Measurements from ENCODE around the gene ITPKA. TPM values are rescaled to one million over a fixed set of nuclear protein-coding genes. Genes with fewer than 3 reads are reported as not detected.

ITPKA gene
- total RNA-seq, 1 experiment from 2014 or later: 16.8 TPM

DNA sequence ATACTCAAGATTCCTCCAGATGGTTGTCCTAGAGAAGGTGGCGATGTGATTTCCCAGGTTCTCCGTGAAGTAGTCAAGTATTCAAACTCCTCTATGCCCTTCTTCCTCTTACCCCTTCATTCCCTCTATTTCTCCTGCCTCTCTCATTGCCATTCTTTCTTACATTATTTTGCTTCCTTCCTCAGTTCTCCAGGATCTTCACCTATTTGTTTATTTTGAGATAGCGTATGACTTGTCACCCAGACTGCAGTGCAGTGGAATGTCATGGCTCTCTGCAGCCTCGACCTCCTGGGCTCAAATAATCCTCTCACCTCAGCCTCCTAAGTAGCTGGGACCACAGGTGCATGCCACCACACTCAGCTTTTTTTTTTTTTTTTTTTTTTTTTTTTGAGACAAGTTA is 1.8 kb upstream of the ITPKA start:
- H4K20me1 ChIP-seq (ENCODE audit: low read length): no peaks in the 10 kb centered on the region
- peaks cover 38% of the 10 kb centered on the region for H3K4me1 ChIP-seq (ENCODE audit: insufficient read depth, low read length)
- CTCF ChIA-PET: no interaction called here
- no peaks in the 10 kb centered on the region for H3K9me3 ChIP-seq (ENCODE audit: low read length)
- H3K79me2 ChIP-seq (ENCODE audit: low read length): no peaks in the 10 kb centered on the region
- intact Hi-C loops (cut with micrococcal nuclease): loop anchor here (10.0 kb wide), 1 partner anchor 53 kb away; the partner anchor contains the start of gene RPAP1
- no peak overlapping the region for H2AFZ ChIP-seq (ENCODE audit: low read length)
- no peak overlapping the region for H3K4me3 ChIP-seq (ENCODE audit: low read length)
- no peak for TF ChIP-seq EZH2 (IDR thresholded peaks at IDR 0.05; ENCODE audit: low read length, unreplicated experiment)
- TF ChIP-seq, protein P1, sequence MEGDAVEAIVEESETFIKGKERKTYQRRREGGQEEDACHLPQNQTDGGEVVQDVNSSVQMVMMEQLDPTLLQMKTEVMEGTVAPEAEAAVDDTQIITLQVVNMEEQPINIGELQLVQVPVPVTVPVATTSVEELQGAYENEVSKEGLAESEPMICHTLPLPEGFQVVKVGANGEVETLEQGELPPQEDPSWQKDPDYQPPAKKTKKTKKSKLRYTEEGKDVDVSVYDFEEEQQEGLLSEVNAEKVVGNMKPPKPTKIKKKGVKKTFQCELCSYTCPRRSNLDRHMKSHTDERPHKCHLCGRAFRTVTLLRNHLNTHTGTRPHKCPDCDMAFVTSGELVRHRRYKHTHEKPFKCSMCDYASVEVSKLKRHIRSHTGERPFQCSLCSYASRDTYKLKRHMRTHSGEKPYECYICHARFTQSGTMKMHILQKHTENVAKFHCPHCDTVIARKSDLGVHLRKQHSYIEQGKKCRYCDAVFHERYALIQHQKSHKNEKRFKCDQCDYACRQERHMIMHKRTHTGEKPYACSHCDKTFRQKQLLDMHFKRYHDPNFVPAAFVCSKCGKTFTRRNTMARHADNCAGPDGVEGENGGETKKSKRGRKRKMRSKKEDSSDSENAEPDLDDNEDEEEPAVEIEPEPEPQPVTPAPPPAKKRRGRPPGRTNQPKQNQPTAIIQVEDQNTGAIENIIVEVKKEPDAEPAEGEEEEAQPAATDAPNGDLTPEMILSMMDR (conservative IDR thresholded peaks at IDR 0.05; ENCODE audit: low read depth, low read length): no peak
- no peak for TF ChIP-seq EZH2phosphoT487 (IDR thresholded peaks at IDR 0.05; ENCODE audit: borderline replicate concordance, low read length)
- BruUV-seq (replicated peaks): no TSS peak
- no peak overlapping the region for H3K27ac ChIP-seq (ENCODE audit: low read length)
- no peak overlapping the region for H3K9ac ChIP-seq (ENCODE audit: low read length)
- H3K9me2 ChIP-seq (replicated peaks; ENCODE audit: low read length): no peaks in the 10 kb centered on the region
- POLR2A ChIA-PET (ENCODE audit: unreplicated experiment): no interaction called here
- DNase-seq (no peak), ATAC-seq (no peak)
- no peaks in the 10 kb centered on the region for H3K36me3 ChIP-seq (ENCODE audit: low read depth, low read length)
- H3K4me2 ChIP-seq (ENCODE audit: low read length): no peak overlapping the region
- no peaks in the 10 kb centered on the region for H3F3A ChIP-seq (ENCODE audit: low read length, unreplicated experiment)
- no peaks in the 10 kb centered on the region for H3K27me3 ChIP-seq (ENCODE audit: low read length)

DNA sequence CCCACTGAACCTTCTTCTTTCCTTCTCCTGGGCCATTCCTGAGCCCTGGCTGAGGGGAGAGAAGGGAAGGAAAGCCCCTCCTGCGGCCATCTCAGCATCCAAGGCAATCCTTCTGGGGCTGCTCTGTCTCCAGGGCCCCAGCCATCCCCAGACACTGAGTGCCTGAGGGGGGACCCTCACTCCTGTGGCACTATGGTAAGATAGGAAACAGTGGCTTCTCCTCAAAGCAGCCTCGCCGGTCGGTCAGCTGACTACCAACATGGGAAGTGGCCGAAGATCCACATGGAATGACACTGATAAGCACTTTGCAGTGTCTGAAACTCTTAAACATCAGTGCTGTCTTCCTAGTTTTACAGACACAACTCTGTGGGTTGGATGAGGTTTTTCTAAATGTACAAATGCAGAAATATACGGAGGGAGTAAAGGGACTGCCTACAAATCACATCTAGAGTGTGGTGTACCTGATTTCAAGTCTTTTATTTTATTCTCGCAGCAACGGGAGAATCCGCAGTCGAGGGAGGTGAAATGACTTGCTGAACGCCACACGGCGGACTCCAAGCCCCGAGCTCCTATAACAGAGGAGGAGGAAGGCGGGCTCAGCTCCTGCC is 973 bp upstream of the ITPKA start:
- Histone ChIP-seq H3K27ac (ENCODE audit: low read length) (peak overlapping the region; percentile 49; the same call in 1 of the 2 replicates), H3K4me3 (ENCODE audit: low read length) (peak overlapping the region; percentile 73), H3K27me3 (ENCODE audit: low read length) (no peaks in the 10 kb centered on the region), H3F3A (ENCODE audit: low read length, unreplicated experiment) (no peaks in the 10 kb centered on the region), H3K9ac (ENCODE audit: low read length) (peak overlapping the region; percentile 63; the same call in 1 of the 2 replicates), H3K4me2 (ENCODE audit: low read length) (peak overlapping the region; percentile 96), H4K20me1 (ENCODE audit: low read length) (no peaks in the 10 kb centered on the region), H2AFZ (ENCODE audit: low read length) (peak overlapping the region; percentile 95), H3K9me3 (ENCODE audit: low read length) (no peaks in the 10 kb centered on the region), H3K9me2 (replicated peaks; ENCODE audit: low read length) (no peaks in the 10 kb centered on the region), H3K79me2 (ENCODE audit: low read length) (no peaks in the 10 kb centered on the region), H3K4me1 (ENCODE audit: insufficient read depth, low read length) (peaks cover 38% of the 10 kb centered on the region), H3K36me3 (ENCODE audit: low read depth, low read length) (no peaks in the 10 kb centered on the region)
- ChIA-PET CTCF (interaction anchor here (1.0 kb wide), 1 partner anchor 27 kb away, joined by 6 read pairs; no protein-coding TSS in a partner anchor), POLR2A (ENCODE audit: unreplicated experiment) (interaction anchor here (0.7 kb wide), 1 partner anchor 471 kb away, joined by 3 read pairs; no protein-coding TSS in a partner anchor)
- TSS peak; percentile 83 for BruUV-seq (replicated peaks)
- intact Hi-C loops (cut with micrococcal nuclease): loop anchor here (10.0 kb wide), 1 partner anchor 52 kb away; the partner anchor contains the start of gene RPAP1
- no peak for DNase-seq
- TF ChIP-seq, protein P1 (conservative IDR thresholded peaks at IDR 0.05; ENCODE audit: low read depth, low read length): no peak
- no peak for TF ChIP-seq EZH2 (IDR thresholded peaks at IDR 0.05; ENCODE audit: low read length, unreplicated experiment)
- TF ChIP-seq EZH2phosphoT487 (IDR thresholded peaks at IDR 0.05; ENCODE audit: borderline replicate concordance, low read length): no peak
- no peak for ATAC-seq

DNA sequence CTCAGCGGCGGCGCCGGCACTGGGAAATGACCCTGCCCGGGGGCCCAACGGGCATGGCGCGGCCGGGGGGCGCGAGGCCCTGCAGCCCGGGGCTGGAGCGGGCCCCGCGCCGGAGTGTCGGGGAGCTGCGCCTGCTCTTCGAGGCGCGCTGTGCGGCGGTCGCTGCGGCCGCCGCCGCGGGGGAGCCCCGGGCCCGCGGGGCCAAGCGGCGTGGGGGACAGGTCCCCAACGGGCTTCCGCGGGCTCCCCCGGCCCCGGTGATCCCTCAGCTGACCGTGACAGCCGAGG is 172 bp downstream of the ITPKA start:
- POLR2A ChIA-PET (ENCODE audit: unreplicated experiment): interaction anchor here (0.6 kb wide), 1 partner anchor 71 kb away, joined by 4 read pairs; no protein-coding TSS in a partner anchor
- BruUV-seq (replicated peaks): no TSS peak
- H3K79me2 ChIP-seq (ENCODE audit: low read length): no peaks in the 10 kb centered on the region
- ATAC-seq (peak; percentile 9), DNase-seq (no peak)
- TF ChIP-seq EZH2phosphoT487 (IDR thresholded peaks at IDR 0.05; ENCODE audit: borderline replicate concordance, low read length) (no peak), EZH2 (IDR thresholded peaks at IDR 0.05; ENCODE audit: low read length, unreplicated experiment) (no peak)
- TF ChIP-seq, protein P1 (conservative IDR thresholded peaks at IDR 0.05; ENCODE audit: low read depth, low read length): no peak
- H2AFZ ChIP-seq (ENCODE audit: low read length): peak overlapping the region; percentile 72; the same call in 1 of the 2 replicates
- H3K27me3 ChIP-seq (ENCODE audit: low read length): no peaks in the 10 kb centered on the region
- CTCF ChIA-PET: no interaction called here
- no peaks in the 10 kb centered on the region for H3K9me3 ChIP-seq (ENCODE audit: low read length)
- no peak overlapping the region for H3K9ac ChIP-seq (ENCODE audit: low read length)
- peaks cover 38% of the 10 kb centered on the region for H3K4me1 ChIP-seq (ENCODE audit: insufficient read depth, low read length)
- H4K20me1 ChIP-seq (ENCODE audit: low read length): no peaks in the 10 kb centered on the region
- peak overlapping the region; percentile 96 for H3K4me2 ChIP-seq (ENCODE audit: low read length)
- no peaks in the 10 kb centered on the region for H3K9me2 ChIP-seq (replicated peaks; ENCODE audit: low read length)
- intact Hi-C loops (cut with micrococcal nuclease): loop anchor here (10.0 kb wide), 1 partner anchor 51 kb away; the partner anchor contains the start of gene RPAP1
- H3F3A ChIP-seq (ENCODE audit: low read length, unreplicated experiment): no peaks in the 10 kb centered on the region
- no peak overlapping the region for H3K27ac ChIP-seq (ENCODE audit: low read length)
- H3K4me3 ChIP-seq (ENCODE audit: low read length): peak overlapping the region; percentile 73
- no peaks in the 10 kb centered on the region for H3K36me3 ChIP-seq (ENCODE audit: low read depth, low read length)

All from PC-3 (cell line).